ENCODE measurements around the gene MYH3.

DNA sequence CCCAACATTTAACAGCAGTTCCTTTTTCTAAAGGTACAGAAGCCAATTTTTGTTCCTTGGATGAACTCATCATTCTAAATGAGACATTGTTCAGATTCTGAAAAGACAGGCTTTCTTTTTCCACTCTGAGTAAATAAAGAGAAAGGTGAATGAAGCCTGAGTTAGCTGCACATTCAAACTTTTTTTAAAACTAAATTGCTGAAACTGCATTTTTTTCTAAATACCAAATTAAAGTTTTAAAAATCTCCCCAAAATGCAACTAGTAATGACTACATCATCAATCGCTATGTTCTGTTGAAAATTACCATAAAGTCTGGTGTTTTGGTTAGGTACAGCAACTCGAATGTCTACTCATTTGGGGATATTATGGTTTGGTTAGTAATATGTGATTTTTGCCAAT, 30.4 kb upstream of the MYH3 start:
- TF ChIP-seq EP300 (conservative IDR thresholded peaks at IDR 0.05; ENCODE audit: poor library complexity, severe bottlenecking) (no peak), CTCF (IDR thresholded peaks at IDR 0.05; ENCODE audit: poor library complexity, severe bottlenecking) (no peak), RAD21 (conservative IDR thresholded peaks at IDR 0.05) (no peak), EZH2 (IDR thresholded peaks at IDR 0.05; ENCODE audit: borderline replicate concordance, insufficient read depth, low read length, poor library complexity, severe bottlenecking) (no peak), MXI1 (conservative IDR thresholded peaks at IDR 0.05; ENCODE audit: poor library complexity, severe bottlenecking) (no peak)
- TF ChIP-seq, protein P1, sequence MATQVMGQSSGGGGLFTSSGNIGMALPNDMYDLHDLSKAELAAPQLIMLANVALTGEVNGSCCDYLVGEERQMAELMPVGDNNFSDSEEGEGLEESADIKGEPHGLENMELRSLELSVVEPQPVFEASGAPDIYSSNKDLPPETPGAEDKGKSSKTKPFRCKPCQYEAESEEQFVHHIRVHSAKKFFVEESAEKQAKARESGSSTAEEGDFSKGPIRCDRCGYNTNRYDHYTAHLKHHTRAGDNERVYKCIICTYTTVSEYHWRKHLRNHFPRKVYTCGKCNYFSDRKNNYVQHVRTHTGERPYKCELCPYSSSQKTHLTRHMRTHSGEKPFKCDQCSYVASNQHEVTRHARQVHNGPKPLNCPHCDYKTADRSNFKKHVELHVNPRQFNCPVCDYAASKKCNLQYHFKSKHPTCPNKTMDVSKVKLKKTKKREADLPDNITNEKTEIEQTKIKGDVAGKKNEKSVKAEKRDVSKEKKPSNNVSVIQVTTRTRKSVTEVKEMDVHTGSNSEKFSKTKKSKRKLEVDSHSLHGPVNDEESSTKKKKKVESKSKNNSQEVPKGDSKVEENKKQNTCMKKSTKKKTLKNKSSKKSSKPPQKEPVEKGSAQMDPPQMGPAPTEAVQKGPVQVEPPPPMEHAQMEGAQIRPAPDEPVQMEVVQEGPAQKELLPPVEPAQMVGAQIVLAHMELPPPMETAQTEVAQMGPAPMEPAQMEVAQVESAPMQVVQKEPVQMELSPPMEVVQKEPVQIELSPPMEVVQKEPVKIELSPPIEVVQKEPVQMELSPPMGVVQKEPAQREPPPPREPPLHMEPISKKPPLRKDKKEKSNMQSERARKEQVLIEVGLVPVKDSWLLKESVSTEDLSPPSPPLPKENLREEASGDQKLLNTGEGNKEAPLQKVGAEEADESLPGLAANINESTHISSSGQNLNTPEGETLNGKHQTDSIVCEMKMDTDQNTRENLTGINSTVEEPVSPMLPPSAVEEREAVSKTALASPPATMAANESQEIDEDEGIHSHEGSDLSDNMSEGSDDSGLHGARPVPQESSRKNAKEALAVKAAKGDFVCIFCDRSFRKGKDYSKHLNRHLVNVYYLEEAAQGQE (IDR thresholded peaks at IDR 0.05; ENCODE audit: borderline replicate concordance), result no peak

Data from neural cell (in vitro differentiated cells).